HG02840 (cell line): ENCODE data around the gene HYOU1.
"Not testable (repeated sequence)": the region's sequence is repeated elsewhere in the genome, so short reads cannot be mapped to it uniquely, and the experiment has no call there.

Experiments used
- ATAC-seq: cut with Tn5 transposase; IDR thresholded peaks from one replicate; pipeline ENCODE4 v1.9.1; 2021; ENCODE audit warnings: mild to moderate bottlenecking, moderate library complexity, moderate number of reproducible peaks; ENCODE audit not compliant: unreplicated experiment, low FRiP score

The HYOU1 gene

DNA sequence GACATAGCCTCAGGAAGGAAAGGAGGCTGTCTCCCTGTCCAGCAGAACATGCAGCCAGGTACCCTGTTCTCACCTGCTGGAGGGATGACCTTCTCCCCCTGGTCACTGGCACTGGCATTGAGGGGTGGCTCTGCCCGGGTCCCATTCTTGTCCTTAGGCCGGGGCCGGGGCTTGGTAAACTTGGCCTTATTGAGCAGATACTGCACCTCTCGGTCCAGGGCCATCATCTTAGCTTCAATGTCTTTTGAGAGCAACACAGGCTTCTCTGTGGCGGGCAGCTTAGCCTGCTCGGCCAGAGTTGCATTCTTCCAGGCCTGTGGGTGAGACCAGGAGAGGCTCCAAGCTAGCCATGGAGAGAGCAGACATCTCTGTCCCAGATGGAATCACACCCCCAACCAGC is 10.5 kb downstream of the HYOU1 start:
- ATAC-seq = no peak

DNA sequence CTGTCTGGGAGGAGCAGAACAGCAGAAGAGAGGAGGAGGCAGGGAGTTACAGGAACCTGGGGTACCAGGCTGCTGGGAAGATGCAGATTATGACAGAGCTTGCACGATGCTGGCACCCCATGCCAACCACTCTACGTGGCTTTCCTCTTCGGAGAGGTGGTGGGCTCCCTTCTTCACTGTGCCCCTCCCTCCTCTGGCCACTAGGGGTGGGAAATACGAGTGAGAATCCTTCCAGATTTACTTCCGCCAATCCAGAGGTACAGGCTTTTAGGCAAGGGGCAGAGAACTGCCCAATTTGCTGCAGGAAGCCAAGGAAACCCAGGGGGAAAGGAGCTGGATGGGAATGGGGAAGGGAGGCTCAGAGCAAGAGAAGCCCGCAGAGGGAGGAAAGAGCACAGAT is 12.3 kb downstream of the HYOU1 start:
- no peak for ATAC-seq

DNA sequence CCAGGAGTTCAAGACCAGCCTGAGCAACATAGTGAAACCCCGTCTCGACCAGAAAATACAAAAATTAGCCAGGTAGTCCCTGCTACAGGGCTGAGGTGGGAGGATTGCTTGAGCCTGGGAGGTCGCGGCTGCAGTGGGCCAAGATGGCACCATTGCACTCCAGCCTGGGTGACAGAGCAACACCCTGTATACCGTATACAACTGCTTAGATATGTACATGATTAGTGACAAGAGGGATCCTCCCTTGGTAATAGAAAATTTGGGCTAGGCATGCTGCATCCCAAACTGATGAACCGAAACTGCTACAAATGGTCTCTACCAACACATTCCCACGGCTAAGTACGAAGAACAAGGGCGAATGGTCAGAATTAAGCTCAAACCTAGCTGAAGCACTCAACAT is 14.1 kb downstream of the HYOU1 start:
- no peak for ATAC-seq

DNA sequence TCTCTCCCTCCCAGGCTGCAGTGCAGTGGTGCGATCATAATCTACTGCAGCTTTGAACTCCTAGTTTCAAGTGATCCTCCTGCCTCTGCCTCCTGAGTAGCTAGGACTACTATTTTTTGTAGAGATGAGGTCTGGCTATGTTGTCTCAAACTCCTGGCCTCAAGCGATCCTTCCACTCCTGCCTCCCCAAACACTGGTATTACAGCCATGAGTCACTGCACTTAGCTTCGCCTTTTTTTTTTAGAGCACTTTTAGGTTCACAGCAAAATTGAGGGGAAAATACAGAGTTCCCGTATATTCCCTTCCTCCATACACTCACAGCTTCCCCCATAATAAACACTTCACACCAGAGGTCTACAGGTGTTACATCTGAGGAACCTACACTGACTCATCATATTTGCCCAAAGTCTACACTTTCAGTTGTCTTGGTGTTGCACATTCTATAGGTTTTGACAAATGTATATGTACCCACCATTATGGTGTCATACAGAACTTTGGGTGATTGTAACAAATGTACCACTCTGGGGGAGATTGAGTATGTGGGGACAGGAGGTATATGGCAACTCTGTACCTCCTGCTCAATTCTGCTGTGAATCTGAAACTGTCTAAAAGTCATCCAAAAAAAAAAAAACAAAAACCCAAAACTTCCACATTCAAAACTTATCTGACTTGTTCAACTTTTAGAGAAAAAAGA is 15.0 kb downstream of the HYOU1 start:
- no peak for ATAC-seq

DNA sequence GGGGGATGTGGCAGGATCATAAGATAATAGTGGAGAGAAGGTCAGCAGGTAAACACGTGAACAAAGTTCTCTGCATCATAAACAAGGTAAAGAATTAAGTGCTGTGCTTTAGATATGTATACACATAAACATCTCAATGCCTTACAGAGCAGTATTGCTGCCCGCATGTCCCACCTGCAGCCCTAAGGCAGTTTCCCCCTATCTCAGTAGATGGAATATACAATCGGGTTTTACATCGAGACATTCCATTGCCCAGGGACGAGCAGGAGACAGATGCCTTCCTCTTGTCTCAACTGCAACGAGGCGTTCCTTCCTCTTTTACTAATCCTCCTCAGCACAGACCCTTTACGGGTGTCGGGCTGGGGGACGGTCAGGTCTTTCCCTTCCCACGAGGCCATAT is 17.5 kb downstream of the HYOU1 start:
- not testable (repeated sequence) for ATAC-seq

DNA sequence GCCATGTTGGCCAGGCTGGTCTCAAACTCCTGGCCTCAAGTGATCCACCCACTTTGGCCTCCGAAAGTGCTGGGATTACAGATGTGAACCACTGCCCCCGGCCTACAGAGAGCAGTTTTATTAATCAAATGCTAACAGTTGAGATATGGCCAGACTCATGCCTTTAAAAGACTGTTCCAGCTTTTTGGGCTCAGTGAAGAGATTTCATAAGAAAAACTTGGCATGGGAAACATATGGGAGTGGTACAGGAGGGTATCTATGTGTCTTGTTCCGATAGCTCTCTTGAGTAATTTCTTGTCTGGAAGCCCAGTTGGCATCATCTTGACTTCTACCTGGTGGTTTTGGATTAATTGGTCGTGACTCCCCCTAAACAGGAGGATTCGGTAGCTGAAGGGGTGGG is 18.1 kb downstream of the HYOU1 start:
- ATAC-seq = no peak

DNA sequence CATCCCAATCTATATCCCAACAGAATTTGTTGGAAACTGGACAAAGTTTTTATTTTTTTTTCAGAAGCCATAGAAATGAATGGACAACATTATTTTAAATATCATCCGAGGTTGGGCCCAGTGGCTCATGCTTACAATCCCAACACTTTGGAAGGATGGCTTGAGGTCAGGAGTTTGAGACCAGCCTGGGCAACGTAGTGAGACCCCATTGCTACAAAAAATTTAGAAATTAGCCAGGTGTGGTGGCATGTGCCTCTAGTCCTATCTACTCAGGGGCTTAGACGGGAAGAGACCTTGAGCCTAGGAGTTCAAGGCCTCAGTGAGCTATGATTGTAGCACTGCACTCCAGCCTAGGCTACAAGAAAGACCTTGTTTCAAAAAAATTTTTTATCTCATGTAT is 22.2 kb downstream of the HYOU1 start:
- ATAC-seq = no peak

DNA sequence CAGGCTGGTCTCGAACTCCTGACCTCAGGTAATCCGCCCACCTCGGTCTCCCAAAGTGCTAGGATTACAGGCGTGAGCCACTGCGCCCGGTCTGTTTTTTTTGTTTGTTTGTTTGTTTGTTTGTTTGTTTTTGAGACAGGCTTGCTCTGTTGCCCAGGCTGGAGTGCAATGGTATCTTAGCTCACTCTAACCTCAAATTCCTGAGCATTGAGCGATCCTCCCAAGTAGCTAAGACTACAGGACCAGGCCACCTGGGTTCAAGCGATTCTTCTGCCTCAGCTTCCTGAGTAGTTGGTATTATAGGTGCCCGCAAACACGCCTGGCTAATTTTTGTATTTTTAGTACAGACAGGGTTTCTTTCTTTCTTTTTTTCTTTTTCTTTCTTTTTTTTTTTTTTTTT is 23.6 kb downstream of the HYOU1 start:
- not testable (repeated sequence) for ATAC-seq

DNA sequence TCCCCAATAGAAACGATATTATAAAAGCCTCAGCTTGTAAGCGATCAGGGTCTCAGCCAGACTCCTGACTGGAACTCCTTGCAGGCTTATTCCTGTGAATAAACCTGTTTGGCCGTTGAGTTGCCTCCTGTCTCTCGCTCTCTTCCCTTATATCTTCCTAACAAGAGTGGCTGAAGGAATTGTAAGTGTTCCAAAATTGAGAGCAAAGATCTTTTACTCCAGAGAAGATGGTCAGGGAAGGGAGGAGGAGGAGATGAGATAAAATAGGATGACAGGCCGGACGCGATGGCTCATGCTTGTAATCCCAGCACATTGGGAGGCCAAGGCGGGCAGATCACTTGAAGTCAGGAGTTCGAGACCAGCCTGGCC is 25.1 kb downstream of the HYOU1 start:
- no peak for ATAC-seq

DNA sequence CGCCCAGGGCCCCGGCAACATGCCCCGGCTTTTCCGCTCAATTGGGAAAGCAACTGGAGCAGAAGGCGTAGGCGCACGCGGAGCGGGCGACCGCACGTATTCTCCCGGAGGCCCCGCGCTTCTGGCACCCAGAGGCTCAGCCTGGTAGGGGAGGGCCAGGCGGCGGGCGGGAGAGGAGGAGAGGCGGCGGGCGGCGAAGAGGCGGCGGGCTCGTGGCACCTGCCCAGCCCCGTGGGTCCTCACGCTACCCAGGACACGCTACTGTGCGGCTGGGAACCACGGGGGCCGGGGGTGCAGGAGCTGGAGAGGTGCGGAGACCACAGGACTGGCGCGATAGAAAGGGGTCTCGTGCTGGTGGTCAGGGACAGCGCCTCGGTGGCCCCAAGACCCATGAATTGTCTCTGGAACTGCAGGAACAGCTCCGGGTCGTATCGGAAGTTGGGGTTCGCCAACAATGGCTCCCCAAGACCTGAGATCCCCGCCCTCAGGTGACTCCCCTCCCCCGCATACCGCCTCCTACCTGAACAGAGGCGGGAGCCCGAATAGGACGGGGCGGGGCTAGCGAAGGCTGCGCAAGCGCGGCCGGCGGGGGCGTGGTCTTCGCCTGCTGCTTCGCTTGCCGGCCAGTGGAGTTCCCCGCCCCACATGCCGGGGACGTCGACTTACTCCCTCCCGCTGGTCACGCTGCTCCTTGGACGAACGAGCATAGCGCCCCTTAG is 26.5 kb downstream of the HYOU1 start, which contains the start of gene SLC37A4:
SLC37A4 (minus strand) TSS at position 549 of the 719 bp plus-strand sequence.
- peak; percentile 88 for ATAC-seq

DNA sequence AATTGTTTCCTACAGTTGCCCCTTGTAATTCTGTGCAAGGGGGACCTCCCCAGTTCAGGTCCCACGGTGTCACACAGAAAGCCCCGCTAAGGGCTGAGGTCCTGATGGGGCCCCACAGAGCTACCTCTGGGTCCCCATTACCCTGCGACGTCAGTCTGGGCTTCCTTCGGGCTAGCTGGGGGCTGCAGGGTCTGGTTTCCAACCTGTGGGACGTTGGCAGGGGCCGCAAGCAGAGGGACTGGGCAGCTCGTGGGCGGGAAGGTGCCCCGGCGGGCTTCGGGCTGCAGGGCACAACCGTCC is 27.0 kb downstream of the HYOU1 start:
- peak; percentile 9 for ATAC-seq

DNA sequence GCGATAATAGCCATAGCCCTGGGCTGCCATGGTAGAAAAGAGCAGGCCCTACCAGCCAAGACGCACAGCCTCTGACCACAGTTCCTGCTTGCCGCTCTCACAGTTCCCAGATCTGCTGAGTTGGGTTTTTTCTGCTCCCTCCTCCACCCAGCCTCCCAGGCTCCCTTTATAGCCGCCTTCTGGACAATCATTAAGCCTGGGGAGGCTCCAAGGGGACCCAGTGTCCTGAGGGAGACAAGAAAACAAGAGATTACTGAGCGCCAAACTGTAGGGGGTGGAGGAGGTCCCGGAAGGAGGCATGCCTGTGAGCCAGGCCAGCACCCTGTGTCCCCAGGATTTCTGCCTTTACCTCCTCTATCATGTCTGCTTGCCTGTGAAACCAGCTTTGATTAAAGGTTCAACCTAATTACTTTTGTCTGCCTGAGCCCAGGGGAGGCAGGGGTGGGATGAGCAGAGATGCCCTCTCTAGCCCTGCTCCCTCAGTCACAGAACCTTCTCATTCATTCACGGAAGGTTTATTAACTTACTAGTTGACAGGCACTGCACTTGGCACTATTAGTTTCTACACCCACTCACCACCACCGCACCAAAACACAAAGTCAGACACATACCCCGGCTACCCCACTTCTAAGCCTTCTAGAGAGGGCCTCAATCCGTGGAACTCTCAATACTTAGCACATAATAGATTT is 27.5 kb downstream of the HYOU1 start:
- no peak for ATAC-seq

DNA sequence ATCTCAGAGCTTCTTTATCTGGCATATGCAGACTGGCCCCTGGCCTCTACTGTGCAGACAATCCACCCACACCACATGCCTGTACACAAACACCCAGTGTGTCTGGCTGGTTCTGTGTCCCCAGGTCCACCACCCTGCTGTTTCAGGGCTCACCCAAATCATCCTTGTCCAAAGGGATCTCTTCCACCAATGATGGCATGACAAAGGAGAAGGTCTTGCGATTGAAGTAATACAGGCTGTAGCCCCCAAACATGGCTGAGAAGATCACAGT is 28.0 kb downstream of the HYOU1 start:
- ATAC-seq = no peak

DNA sequence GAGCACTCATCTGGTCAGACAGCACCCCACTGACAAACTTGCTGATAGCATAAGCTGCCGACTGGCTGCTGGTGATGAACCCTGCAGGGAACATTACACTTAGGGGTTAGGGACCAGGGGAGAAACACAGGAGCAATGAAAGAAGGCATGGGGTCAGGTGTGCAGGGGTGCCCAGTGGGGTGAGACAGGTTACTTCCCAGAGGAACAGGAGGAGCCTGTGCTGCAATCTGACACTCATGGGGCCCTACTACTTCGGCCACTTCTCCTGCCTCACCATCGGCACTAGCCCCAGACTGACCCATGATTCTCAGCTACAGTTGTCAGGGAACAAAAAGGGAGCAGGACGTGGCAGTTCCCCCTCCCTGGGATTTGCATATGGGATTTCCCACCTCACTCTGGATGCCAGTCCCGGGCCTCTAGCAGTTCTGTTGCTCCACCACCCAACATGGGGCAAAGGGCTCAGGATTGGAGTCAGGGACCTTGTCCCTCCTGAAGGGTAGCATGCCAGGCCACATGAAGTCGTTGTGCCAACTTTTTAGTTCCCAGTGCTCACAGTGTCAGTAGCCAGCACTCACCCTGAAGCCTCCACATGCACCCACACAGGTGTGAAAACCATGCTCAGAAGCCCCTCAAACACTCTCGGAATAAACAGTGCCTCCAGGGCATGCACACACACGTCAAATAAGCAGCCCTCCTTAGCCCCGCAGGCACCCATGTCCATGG is 28.5 kb downstream of the HYOU1 start:
- no peak for ATAC-seq

DNA sequence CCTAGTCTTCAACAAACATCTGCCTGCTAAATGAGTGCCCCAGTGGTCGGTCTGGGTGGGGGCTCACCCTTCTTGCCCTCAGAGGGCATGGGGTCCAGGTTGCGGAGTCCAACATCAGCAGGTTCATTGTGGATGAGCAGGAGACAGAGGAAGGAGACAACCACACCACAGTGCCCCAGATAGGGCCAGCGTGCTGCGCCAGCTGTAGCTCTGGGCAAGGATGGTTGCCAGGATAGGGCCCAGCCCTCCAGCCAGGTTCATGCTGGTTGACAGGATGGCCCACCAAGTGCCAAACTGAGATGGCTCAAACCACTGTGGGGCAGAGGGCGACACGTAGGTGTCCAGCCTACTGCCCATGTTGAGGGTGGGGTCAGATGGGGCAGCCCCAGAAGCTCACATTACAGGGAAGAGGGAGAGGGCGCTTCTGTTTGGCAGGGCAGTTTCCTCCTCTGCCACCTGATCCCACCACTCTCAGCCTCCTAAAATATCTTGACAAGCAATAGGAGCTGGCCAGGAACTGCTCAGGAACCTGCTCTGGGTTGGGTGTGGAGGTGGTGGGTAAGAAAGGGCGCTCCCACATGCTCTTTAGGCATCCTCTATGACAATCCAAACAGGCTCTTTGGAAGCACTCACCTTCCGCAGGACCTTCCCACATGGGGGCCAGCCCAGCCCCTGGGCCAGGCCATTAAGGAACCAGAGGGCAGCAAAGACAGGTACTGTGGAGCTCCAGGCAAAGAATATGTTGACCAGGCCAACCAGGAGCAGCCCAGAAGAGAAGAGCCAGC is 29.3 kb downstream of the HYOU1 start:
- no peak for ATAC-seq

DNA sequence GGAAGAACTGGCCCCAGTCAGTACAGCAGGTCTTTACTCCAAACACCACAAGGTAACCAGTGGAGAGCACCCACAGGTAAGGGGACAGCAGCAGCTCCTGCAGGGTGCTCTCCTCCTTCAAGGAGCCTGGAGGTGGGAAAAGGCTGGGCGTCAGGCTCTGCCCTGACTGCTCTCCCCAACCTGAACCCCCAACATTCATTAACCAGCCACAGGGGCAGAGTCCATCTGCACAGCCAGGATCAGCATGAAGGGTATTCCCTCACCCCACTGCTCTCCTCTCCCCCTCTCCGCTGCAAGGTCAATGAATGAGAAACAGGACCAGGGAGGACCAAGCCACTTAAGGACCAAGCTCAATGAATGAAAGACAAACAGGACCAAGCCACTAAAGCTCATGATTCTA is 30.0 kb downstream of the HYOU1 start:
- no peak for ATAC-seq

DNA sequence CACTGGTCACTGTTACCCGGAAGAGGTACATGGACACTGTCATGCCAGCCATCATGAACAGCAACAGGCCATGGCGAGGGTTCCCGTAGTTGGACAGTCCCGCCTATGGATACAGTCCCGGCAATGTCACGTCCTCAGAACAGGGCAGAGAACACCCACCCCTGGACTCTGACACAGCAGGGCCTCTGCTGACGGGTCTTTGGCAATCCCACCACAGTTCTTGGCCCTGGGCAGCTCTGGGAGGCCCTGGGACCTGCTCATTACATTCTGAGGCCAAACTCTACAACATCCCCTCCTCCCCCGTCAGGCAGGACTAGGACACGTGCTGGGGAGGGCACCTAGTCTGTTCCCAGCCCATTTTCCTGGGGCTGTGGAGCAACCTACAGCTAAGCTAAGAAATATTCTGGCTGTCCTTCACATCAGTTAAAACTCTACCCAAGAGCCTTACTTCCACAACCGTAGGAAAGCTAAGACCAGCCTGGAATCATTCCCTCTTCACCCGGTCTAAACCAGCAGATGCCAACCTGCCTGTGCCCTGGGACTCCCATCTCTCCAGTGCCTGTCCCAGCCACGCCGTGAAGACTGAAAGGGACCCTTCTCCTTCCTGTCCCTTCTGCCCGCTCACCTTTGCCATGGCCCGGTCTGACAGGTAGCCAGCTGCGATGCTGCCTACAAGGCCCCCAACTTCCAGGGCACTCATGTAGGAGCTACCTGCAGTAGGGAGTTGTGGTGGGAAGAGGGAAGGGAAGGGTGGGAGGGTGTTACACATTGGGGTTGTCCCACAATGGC is 30.8 kb downstream of the HYOU1 start:
- ATAC-seq = no peak

DNA sequence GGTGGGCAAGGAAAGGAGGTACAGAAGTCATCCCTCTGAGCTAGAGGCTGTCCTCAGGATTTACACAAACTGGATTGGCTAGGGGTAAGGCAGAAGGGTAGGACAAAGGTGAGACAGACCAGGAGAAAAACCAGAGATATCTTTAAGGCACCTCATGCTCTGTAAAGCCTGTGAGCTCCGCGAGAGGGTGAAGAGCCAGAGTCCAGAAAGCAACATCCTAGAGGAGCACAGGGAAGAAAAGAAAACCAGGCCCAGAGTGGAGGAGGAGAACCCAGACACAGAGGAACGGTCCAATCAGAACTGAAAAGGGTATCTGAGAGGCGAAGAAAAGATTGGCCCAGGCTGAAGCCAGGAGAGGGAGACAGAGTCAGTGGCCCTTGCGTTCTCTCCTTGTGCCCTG is 31.5 kb downstream of the HYOU1 start:
- ATAC-seq = no peak

DNA sequence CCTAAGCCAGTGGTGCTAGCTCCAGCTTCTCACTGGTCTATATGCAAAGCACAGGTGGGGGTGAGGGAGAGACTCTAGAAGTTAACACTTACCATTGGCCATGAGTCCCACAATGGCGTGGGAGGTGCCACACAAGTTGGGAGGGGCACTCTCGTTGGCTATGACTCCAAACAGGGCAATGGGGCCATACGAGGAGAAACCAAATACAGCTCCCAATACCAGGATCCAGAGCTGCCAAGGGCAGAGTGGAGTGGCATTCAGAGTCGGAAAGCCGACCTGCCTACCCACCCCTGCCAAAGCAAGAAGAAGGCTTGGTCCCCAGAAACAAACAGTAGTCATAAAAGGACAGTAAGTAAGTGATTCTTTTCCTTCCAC is 31.9 kb downstream of the HYOU1 start:
- no peak for ATAC-seq
